Upper lobe of left lung (tissue), 6 donors: ENCODE results near the gene SMAP2. TPM values are rescaled to one million over a fixed set of nuclear protein-coding genes. Genes with fewer than 3 reads are reported as not detected.
A peak's percentile ranks its signal among the peaks of the same experiment; 100 is the strongest.

Source experiments
- ATAC-seq, 2 donors: fragments of 200-7000 bp; cut with Tn5 transposase; one replicate each; pipeline ENCODE4 v1.9.1; 2022; ENCODE audit warnings: mild to moderate bottlenecking in 2 of 2, moderate library complexity in 2 of 2; ENCODE audit not compliant: low FRiP score in 2 of 2
- DNase-seq, 2 donors: peaks; one replicate each; pipeline ENCODE4 v3.0.0-alpha.2; 2019 to 2020
- H3K27ac ChIP-seq, 4 donors: fragments of 200-600 bp; sonication (generic); one replicate each; pipeline ENCODE4 v1.5.1; 2016 to 2019
- H3K27me3 ChIP-seq, 4 donors: fragments of 200-600 bp; sonication (generic); one replicate each; pipeline ENCODE4 v1.5.1; 2017 to 2019
- H3K36me3 ChIP-seq, 4 donors: fragments of 200-600 bp; sonication (generic); one replicate each; pipeline ENCODE4 v1.5.1; 2016 to 2019
- H3K4me1 ChIP-seq, 4 donors: fragments of 200-600 bp; sonication (generic); one replicate each; pipeline ENCODE4 v1.5.1; 2018 to 2019
- H3K4me3 ChIP-seq, 4 donors: fragments of 200-600 bp; sonication (generic); one replicate each; pipeline ENCODE4 v1.5.1; 2017 to 2019; ENCODE audit warnings: mild to moderate bottlenecking in 2 of 4, moderate library complexity in 1 of 4
- H3K9me3 ChIP-seq, 4 donors: fragments of 200-600 bp; sonication (generic); one replicate each; pipeline ENCODE4 v1.5.1; 2018 to 2019
- EP300 ChIP-seq, 4 donors: sonication (generic); formaldehyde crosslinking; IDR thresholded peaks; one replicate each; pipeline ENCODE4 v1.5.1; 2017; ENCODE audit warnings: antibody characterized with exemption in 4 of 4, control low read depth in 2 of 4
- POLR2A ChIP-seq, 4 donors: fragments of 450-650 bp; IDR thresholded peaks; one replicate each; pipeline ENCODE4 v1.5.1; 2016 to 2017; ENCODE audit warnings: antibody characterized with exemption in 4 of 4, mild to moderate bottlenecking in 2 of 4
- POLR2AphosphoS5 ChIP-seq, 2 donors: sonication (generic); formaldehyde crosslinking; IDR thresholded peaks; one replicate each; pipeline ENCODE4 v1.5.1; 2017; ENCODE audit warnings: antibody characterized with exemption in 2 of 2
- WGBS, 2 donors: methylation state at CpG; one replicate each; pipeline ENCODE4 v1.1.5; 2017 to 2018; 5-methylcytosine and 5-hydroxymethylcytosine counted together
- total RNA-seq, 6 donors: library from RNA; depleted of rRNA in 4 of 6; stranded (reverse); fragments of >200 nt in 4 of 6; gene quantifications; one replicate each; pipeline versions ENCODE4 v1.1.0 to v1.2.1, GENCODE V29; 2016 to 2021
- TF ChIP-seq, protein P1 (sequence below), 6 experiments: fragments of 450-650 bp in 4 of 6; fragments of 200-600 bp in 2 of 6; sonication (generic) in 2 of 6; IDR thresholded peaks; one replicate each; pipeline ENCODE4 v1.5.1; 2016 to 2019; ENCODE audit warnings: antibody characterized with exemption in 6 of 6
- donor health status: DM: no; HTN: no; CAD: no; lungs with moderate emphysema.
- donor health status: DM: no; HTN: yes; CAD: no; lungs with severe emphysema.

Gene SMAP2
- total RNA-seq, 6 donors from 2014 or later: 68.7 to 95.3 (median 72.2) TPM

DNA sequence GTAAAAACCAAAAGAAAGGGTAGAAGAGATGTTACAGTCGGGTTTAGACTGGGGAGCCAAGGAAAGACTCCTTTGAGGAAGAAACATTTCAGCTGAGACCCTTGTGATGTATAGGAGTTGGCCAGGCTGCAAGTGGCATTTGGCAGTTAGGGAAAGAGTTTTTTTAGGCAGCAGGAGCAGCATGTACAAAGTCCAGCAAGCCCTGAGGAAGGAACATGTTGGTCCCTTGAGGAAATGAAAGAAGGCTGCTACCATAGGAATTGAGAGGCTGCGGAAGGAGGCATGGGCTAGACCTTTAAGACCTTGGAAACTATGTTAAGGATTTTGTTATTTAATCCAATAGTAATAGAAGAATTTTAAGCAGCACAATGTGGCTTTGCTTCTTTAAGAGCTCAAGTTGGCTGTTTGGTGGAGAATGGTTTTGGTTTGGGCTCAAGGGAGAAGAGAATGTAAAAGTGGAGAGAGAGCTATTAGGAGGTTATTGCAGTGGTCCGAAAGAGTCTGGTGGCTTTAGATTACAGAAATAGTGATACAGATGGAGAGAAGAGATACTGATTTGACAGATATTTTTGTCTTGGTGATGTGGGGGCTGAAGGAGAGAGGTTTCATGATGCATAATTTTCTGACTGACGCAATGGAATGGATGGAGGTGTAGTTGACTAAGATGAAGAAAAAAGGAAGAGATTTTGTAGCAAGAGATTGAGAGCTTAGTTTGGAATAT is 26.6 kb downstream of the SMAP2 start:
- TF ChIP-seq, protein P1, sequence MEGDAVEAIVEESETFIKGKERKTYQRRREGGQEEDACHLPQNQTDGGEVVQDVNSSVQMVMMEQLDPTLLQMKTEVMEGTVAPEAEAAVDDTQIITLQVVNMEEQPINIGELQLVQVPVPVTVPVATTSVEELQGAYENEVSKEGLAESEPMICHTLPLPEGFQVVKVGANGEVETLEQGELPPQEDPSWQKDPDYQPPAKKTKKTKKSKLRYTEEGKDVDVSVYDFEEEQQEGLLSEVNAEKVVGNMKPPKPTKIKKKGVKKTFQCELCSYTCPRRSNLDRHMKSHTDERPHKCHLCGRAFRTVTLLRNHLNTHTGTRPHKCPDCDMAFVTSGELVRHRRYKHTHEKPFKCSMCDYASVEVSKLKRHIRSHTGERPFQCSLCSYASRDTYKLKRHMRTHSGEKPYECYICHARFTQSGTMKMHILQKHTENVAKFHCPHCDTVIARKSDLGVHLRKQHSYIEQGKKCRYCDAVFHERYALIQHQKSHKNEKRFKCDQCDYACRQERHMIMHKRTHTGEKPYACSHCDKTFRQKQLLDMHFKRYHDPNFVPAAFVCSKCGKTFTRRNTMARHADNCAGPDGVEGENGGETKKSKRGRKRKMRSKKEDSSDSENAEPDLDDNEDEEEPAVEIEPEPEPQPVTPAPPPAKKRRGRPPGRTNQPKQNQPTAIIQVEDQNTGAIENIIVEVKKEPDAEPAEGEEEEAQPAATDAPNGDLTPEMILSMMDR (IDR thresholded peaks at IDR 0.05): no peak
- TF ChIP-seq POLR2A (IDR thresholded peaks at IDR 0.05): peak in 1 of 4 donors; percentile 27
- no peaks in the 10 kb centered on the region for H3K36me3 ChIP-seq

DNA sequence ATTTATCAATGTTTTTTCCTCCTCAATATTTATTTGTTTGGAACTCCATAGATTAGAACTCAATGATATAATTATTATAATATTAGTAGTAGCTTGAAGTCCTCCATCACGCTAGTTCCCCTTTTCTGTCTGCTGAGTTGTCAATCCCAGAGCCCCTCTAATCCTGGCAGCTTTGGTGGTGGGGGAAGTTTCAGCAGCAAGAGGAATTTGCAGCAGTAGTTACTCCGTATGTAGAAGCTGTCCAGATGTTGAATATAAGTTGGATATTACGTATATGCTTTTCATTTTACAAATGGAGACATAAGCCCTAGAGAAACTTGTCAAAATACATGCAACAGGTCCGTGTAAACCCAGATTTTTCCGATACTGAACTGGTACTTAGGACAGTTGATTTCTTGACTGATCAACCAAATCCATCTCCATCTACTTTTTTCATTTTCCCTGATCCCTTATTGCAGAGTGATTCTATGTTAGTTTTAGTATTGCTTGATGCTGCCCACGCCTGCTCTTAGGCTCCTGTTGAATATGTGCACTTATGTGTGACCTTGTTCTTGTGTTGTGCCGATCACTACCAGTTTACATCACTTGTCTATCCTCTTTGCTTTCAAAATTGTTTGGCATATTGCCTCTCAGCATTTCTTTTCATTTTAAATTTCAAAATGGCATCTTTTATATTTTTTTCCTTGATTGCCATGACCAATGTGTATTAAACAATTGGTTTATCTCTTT is 28.1 kb downstream of the SMAP2 start:
- Histone ChIP-seq H3K27me3 (no peaks in the 10 kb centered on the region), H3K4me3 (no peak overlapping the region), H3K27ac (peak overlapping the region in 2 of 4 donors; percentile 22 to 93), H3K36me3 (peaks cover 0 to under 1% (median 0%) of the 10 kb centered on the region in 4 donors), H3K9me3 (no peaks in the 10 kb centered on the region), H3K4me1 (peaks cover 0 to 26% (median 20%) of the 10 kb centered on the region in 4 donors)
- ATAC-seq (peak in 1 of 2 donors; percentile 33), DNase-seq (no peak)
- 71 to 77% methylated on average over 7 of the region's 7 CpGs for WGBS, 2 donors
- TF ChIP-seq EP300 (IDR thresholded peaks at IDR 0.05): no peak
- TF ChIP-seq POLR2A (IDR thresholded peaks at IDR 0.05): no peak
- TF ChIP-seq, protein P1 (IDR thresholded peaks at IDR 0.05): no peak
- TF ChIP-seq POLR2AphosphoS5 (IDR thresholded peaks at IDR 0.05): no peak

More for the DNA sequence above, 26.6 kb downstream of the SMAP2 start:
- ATAC-seq (peak in 1 of 2 donors; percentile 28), DNase-seq (no peak)
- no peaks in the 10 kb centered on the region for H3K27me3 ChIP-seq
- whole genome bisulfite sequencing, 2 donors: 82 to 83% methylated on average over 4 of the region's 4 CpGs
- H3K4me3 ChIP-seq: no peak overlapping the region
- peaks cover 0 to 35% (median 28%) of the 10 kb centered on the region in 4 donors for H3K4me1 ChIP-seq
- H3K9me3 ChIP-seq: no peaks in the 10 kb centered on the region
- H3K27ac ChIP-seq: peak overlapping the region in 2 of 4 donors; percentile 92 to 93

DNA sequence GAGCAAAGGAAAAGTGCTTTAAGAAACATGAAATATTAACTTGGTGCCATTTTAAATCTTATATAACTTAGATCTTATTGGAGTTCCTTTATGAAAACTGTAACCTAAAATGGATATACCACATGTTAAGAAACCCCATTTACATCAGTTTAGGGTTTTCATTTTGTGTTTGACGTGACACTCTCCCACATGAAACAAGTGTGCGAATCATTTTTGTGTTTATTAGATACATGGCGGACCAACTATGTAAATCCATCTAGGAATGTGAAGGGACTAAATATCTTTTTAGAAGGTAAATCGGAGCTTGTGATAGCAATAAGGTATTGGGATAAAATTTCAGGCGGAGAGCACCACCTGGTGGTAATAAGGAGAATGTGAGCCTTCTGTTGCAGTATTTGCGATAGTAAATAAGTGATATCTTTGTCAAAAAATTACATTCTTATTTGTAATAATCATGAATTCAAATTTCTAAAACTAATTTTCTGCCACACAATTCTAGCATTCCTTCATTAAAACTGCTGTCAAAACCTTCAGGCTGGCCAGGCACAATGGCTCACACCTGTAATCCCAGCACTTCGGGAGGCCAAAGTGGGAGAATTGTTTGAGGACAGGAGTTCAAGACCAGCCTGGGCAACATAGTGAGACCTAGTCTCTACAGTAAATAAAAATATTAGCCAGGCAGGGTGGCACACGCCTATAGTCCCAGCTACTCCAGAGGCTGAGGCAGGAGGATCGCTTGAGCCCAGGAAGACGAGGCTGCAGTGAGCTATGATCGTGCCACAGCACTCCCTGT is 31.3 kb downstream of the SMAP2 start:
- DNase-seq (no peak), ATAC-seq (peak in 1 of 2 donors; percentile 68)
- peak overlapping the region in 2 of 4 donors; percentile 12 to 59 for H3K27ac ChIP-seq
- H3K4me3 ChIP-seq: no peak overlapping the region
- H3K4me1 ChIP-seq: peaks cover 0 to 21% (median 12%) of the 10 kb centered on the region in 4 donors
- no peaks in the 10 kb centered on the region for H3K9me3 ChIP-seq
- no peaks in the 10 kb centered on the region for H3K27me3 ChIP-seq
- no peak for TF ChIP-seq POLR2AphosphoS5 (IDR thresholded peaks at IDR 0.05)
- TF ChIP-seq, protein P1 (IDR thresholded peaks at IDR 0.05): peak; percentile 67 to 89 (median 86)
- no peak for TF ChIP-seq EP300 (IDR thresholded peaks at IDR 0.05)
- no peak for TF ChIP-seq POLR2A (IDR thresholded peaks at IDR 0.05)
- H3K36me3 ChIP-seq: peaks cover 4 to 19% (median 10%) of the 10 kb centered on the region in 4 donors
- whole genome bisulfite sequencing, 2 donors: 50% methylated on average over 11 of the region's 11 CpGs

- DNase-seq (no peak), ATAC-seq (no peak)
- WGBS, 2 donors: 83 to 88% methylated on average over 4 of the region's 4 CpGs
- H3K27me3 ChIP-seq: no peaks in the 10 kb centered on the region
- no peak overlapping the region for H3K27ac ChIP-seq
- H3K36me3 ChIP-seq: peaks cover 4 to 26% (median 17%) of the 10 kb centered on the region in 4 donors
- H3K4me1 ChIP-seq: peaks cover 0 to 17% (median 11%) of the 10 kb centered on the region in 4 donors
- no peaks in the 10 kb centered on the region for H3K9me3 ChIP-seq
- TF ChIP-seq, protein P1 (IDR thresholded peaks at IDR 0.05): no peak
- TF ChIP-seq EP300 (IDR thresholded peaks at IDR 0.05) (no peak), POLR2A (IDR thresholded peaks at IDR 0.05) (no peak), POLR2AphosphoS5 (IDR thresholded peaks at IDR 0.05) (no peak)
- H3K4me3 ChIP-seq: no peak overlapping the region
These were observed 32.3 kb downstream of the SMAP2 start for GRCh38 chr1:40405812-40406211.
